Activated CD4-positive, alpha-beta memory T cell treated with anti-CD3 and anti-CD28 coated beads for 36 hours (primary cell): Measurements from ENCODE around the gene RDH12. TPM values are rescaled to one million over a fixed set of nuclear protein-coding genes. Genes with fewer than 3 reads are reported as not detected.
"Not testable (repeated sequence)": the region's sequence is repeated elsewhere in the genome, so short reads cannot be mapped to it uniquely, and the experiment has no call there.

Experiments used
- CTCF ChIA-PET: fragments of 350-600 bp; sonication (Branson Sonifier 250); formaldehyde crosslinking; loops from one replicate; lab custom pipeline; 2021; ENCODE audit warnings: antibody characterized with exemption, inconsistent platforms; lab: Charles Lee
- POLR2A ChIA-PET: fragments of 350-600 bp; sonication (Branson Sonifier 250); formaldehyde crosslinking; loops from one replicate; lab custom pipeline; 2021; ENCODE audit warnings: antibody characterized with exemption; lab: Charles Lee
- DNase-seq: peaks from one replicate; pipeline ENCODE4 v3.0.0-alpha.2; 2020
- H3K27ac Mint-ChIP-seq: one replicate; pipeline ENCODE4 v1.8.0; 2021; ENCODE audit warnings: mixed read lengths
- H3K27me3 Mint-ChIP-seq: one replicate; pipeline ENCODE4 v1.8.0; 2021; ENCODE audit warnings: mixed read lengths
- H3K36me3 Mint-ChIP-seq: one replicate; pipeline ENCODE4 v1.8.0; 2021; ENCODE audit warnings: mixed read lengths
- H3K4me1 Mint-ChIP-seq: one replicate; pipeline ENCODE4 v1.8.0; 2021; ENCODE audit warnings: low read depth, mixed read lengths
- H3K4me3 Mint-ChIP-seq: one replicate; pipeline ENCODE4 v1.8.0; 2021; ENCODE audit warnings: mild to moderate bottlenecking, mixed read lengths
- H3K9me3 Mint-ChIP-seq: one replicate; pipeline ENCODE4 v1.8.0; 2021; ENCODE audit warnings: mixed read lengths
- intact Hi-C: fragments of 100-400 bp; cut with micrococcal nuclease; formaldehyde crosslinking; loops from one replicate; pipeline ENCODE4 v1.15.1; 2023
- total RNA-seq, 2 experiments: library from RNA; stranded (reverse); gene quantifications; one replicate each; pipeline ENCODE4 v1.2.3, GENCODE V29; 2021

Gene RDH12
- total RNA-seq, 2 experiments from 2014 or later: not detected

GRCh38 chr14:67703997-67704396 is 2.3 kb downstream of the RDH12 start:
- peaks cover 3% of the 10 kb centered on the region for H3K27me3 Mint-ChIP-seq
- no peak overlapping the region for H3K4me3 Mint-ChIP-seq
- no peaks in the 10 kb centered on the region for H3K36me3 Mint-ChIP-seq
- H3K9me3 Mint-ChIP-seq: peaks cover 4% of the 10 kb centered on the region
- no peak overlapping the region for H3K27ac Mint-ChIP-seq
- DNase-seq: no peak
- intact Hi-C loops: loop anchor here (1.0 to 5.0 kb wide), 4 partner anchors 37 to 277 kb away; no protein-coding TSS in a partner anchor
- peaks cover 2% of the 10 kb centered on the region for H3K4me1 Mint-ChIP-seq
- CTCF ChIA-PET: interaction anchor here (0.6 to 6.2 kb wide), 48 partner anchors 10 to 344 kb away, joined by 3 to 149 read pairs (median 6); partner anchors contain the start of genes ARG2, ATP6V1D, EIF2S1 and PIGH
- POLR2A ChIA-PET: interaction anchor here (0.5 to 1.4 kb wide), 3 partner anchors 8 to 63 kb away, joined by 3 to 5 read pairs (median 3); partner anchors contain the start of gene RDH11

DNA sequence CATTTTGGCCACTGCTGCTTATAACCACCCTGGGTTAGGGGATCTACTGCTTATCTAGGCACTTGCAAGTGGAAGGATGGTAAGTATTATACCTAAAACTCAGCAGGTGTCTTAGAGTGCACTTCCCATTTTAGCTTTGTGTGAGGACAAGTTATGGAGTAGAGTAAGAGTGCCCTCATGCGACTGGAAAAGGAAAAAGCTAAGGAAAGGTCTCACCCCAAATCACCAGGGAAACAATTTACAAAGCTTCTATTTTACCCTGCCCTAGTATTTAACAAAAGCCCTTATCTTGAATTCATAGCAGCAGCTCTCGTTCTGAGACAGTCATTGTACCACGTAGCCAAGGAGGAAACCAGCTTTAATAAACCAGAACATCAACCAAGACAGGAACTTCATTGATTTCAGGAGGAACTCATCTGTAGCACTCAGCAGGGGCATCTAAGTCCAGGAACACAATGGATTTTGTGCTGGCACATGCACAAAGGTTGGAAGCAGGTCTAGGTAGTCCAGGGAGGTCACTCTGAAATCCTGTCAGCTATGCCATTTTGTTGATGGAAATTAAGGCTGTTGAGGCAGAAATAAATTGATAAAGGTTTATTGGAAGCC is 2.9 kb downstream of the RDH12 start:
- Mint-ChIP-seq H3K27me3 (peaks cover 3% of the 10 kb centered on the region), H3K4me3 (no peak overlapping the region), H3K27ac (no peak overlapping the region), H3K36me3 (no peaks in the 10 kb centered on the region), H3K4me1 (peaks cover 2% of the 10 kb centered on the region), H3K9me3 (peaks cover 7% of the 10 kb centered on the region)
- peak; percentile 24 for DNase-seq
- ChIA-PET POLR2A (interaction anchor here (0.7 to 1.4 kb wide), 2 partner anchors 9 to 36 kb away, joined by 3 to 5 read pairs; partner anchors contain the start of gene RDH11), CTCF (interaction anchor here (0.6 to 6.2 kb wide), 48 partner anchors 9 to 345 kb away, joined by 3 to 149 read pairs (median 6); partner anchors contain the start of genes ARG2, ATP6V1D, EIF2S1 and PIGH)
- intact Hi-C loops: loop anchor here (1.0 to 5.0 kb wide), 4 partner anchors 37 to 277 kb away; no protein-coding TSS in a partner anchor

DNA sequence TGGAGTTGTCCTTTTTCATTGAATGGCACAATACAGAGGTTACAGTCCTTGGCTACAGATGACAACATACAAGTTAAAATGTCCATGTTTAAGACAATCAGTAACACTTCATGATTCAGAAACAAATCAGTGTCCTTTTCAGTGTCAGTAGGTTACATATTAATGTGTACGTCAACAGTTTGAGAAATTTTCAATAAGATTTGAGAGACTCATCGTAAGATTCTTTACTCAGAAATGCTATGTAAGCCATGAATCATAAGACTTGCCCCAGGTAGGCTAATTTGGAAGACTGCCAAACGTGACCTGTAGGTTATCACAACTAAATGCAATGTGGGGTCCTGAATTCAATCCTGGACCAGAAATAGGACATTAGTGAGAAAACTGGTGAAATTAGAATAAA is 3.5 kb downstream of the RDH12 start:
- no peaks in the 10 kb centered on the region for H3K36me3 Mint-ChIP-seq
- H3K27ac Mint-ChIP-seq: no peak overlapping the region
- CTCF ChIA-PET: interaction anchor here (0.6 to 6.2 kb wide), 34 partner anchors 9 to 290 kb away, joined by 3 to 149 read pairs (median 7); partner anchors contain the start of genes ARG2, PIGH, PLEKHH1 and RDH11

GRCh38 chr14:67709346-67709745 is 7.7 kb downstream of the RDH12 start:
- CTCF ChIA-PET, H3K4me1 Mint-ChIP-seq, DNase-seq, POLR2A ChIA-PET, H3K27me3 Mint-ChIP-seq, intact Hi-C loops, H3K4me3 Mint-ChIP-seq, H3K36me3 Mint-ChIP-seq, H3K27ac Mint-ChIP-seq: not testable (repeated sequence)
- H3K9me3 Mint-ChIP-seq: peaks cover 18% of the 10 kb centered on the region

More for the DNA sequence above, 3.5 kb downstream of the RDH12 start:
- H3K27me3 Mint-ChIP-seq: peaks cover 3% of the 10 kb centered on the region
- POLR2A ChIA-PET: no interaction called here
- no peak overlapping the region for H3K4me3 Mint-ChIP-seq
- no peak for DNase-seq
- intact Hi-C loops: no loop called here
- H3K4me1 Mint-ChIP-seq: peaks cover 2% of the 10 kb centered on the region
- H3K9me3 Mint-ChIP-seq: peaks cover 14% of the 10 kb centered on the region

GRCh38 chr14:67709796-67710195 is 8.1 kb downstream of the RDH12 start:
- H3K4me1 Mint-ChIP-seq, H3K27me3 Mint-ChIP-seq, intact Hi-C loops, POLR2A ChIA-PET, H3K27ac Mint-ChIP-seq, H3K36me3 Mint-ChIP-seq, CTCF ChIA-PET, DNase-seq, H3K4me3 Mint-ChIP-seq: not testable (repeated sequence)
- peaks cover 18% of the 10 kb centered on the region for H3K9me3 Mint-ChIP-seq

- Mint-ChIP-seq H3K9me3 (peaks cover 18% of the 10 kb centered on the region), H3K27ac (no peak overlapping the region), H3K4me3 (no peak overlapping the region), H3K27me3 (no peaks in the 10 kb centered on the region), H3K4me1 (no peaks in the 10 kb centered on the region), H3K36me3 (peaks cover 1% of the 10 kb centered on the region)
- no peak for DNase-seq
- ChIA-PET POLR2A (no interaction called here), CTCF (interaction anchor here (1.2 kb wide), 1 partner anchor 126 kb away, joined by 3 read pairs; no protein-coding TSS in a partner anchor)
- intact Hi-C loops: no loop called here
Observed at GRCh38 chr14:67710209-67710608, 8.5 kb downstream of the RDH12 start.

DNA sequence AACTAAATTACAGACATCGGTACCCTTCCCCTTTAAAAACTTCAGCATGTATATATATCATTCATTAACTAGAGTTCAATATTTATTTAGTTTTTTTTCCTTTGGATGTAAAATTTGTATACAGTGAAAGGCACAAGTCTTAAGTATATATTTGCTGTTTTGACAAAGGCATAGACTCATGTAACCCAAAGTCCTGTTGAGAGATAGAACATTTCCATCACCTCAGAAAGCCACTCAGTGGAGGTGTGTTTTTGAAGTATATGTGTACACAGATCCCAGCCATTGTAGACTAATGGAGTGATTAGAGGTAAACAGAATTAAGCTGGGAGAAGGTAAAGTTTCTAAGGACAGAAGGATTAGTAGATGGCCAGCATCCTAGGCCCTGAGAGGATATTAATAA is 15.4 kb downstream of the RDH12 start:
- Mint-ChIP-seq H3K36me3 (no peaks in the 10 kb centered on the region), H3K4me3 (no peak overlapping the region), H3K27me3 (peaks cover 6% of the 10 kb centered on the region), H3K4me1 (peaks cover 3% of the 10 kb centered on the region), H3K27ac (no peak overlapping the region), H3K9me3 (no peaks in the 10 kb centered on the region)
- intact Hi-C loops: no loop called here
- ChIA-PET POLR2A (no interaction called here), CTCF (interaction anchor here (1.4 kb wide), 1 partner anchor 13 kb away, joined by 5 read pairs; no protein-coding TSS in a partner anchor)
- no peak for DNase-seq

- no peak for DNase-seq
- intact Hi-C loops: no loop called here
- Mint-ChIP-seq H3K27me3 (peaks cover 15% of the 10 kb centered on the region), H3K36me3 (no peaks in the 10 kb centered on the region), H3K4me3 (no peak overlapping the region), H3K9me3 (no peaks in the 10 kb centered on the region), H3K4me1 (peaks cover 7% of the 10 kb centered on the region), H3K27ac (no peak overlapping the region)
- ChIA-PET POLR2A (no interaction called here), CTCF (interaction anchor here (0.9 kb wide), 1 partner anchor 147 kb away, joined by 3 read pairs; no protein-coding TSS in a partner anchor)
Observed at GRCh38 chr14:67718265-67718664, 16.6 kb downstream of the RDH12 start.

DNA sequence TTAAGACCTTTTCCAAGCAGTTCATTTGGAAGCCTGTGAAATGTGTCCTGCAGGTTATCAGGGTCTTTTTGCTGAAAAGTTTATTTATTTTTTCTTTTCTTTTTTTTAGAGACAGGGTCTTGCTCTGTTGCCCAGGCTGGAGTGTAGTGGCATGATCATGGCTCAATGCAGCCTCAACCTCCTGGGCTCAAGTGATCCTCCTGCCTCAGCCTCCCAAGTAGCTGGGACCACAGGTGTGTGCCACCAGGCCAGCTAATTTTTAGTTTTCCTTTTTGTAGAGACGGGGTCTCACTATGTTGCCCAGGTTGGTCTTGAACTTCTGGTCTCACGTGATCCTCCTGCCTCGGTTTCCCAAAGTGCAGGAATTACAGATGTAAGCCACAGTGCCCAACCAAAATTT is 17.7 kb downstream of the RDH12 start:
- H3K4me1 Mint-ChIP-seq, H3K4me3 Mint-ChIP-seq, DNase-seq, H3K36me3 Mint-ChIP-seq, POLR2A ChIA-PET, H3K9me3 Mint-ChIP-seq, H3K27ac Mint-ChIP-seq, intact Hi-C loops: not testable (repeated sequence)
- peaks cover 25% of the 10 kb centered on the region for H3K27me3 Mint-ChIP-seq
- CTCF ChIA-PET: interaction anchor here (0.6 to 1.2 kb wide), 3 partner anchors 15 to 283 kb away, joined by 3 to 5 read pairs (median 3); no protein-coding TSS in a partner anchor

DNA sequence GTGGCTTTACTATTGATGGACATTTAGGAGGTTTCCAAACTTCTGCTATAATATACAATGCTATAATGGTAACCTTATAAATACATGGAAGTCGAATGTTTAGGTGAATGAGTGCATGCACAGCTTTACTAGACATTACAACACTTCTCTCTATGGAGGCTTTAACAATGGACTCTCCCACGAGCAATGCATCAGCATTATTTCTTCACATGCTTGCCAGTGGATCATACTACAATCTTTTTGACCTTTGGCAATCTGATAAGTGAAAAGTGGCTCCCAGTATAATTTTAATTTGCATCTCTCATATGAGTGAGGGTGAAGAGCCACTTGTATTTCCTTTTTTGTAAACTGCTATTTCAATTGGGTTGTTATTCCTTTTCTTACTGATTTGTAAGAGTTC is 18.2 kb downstream of the RDH12 start:
- Mint-ChIP-seq H3K4me3 (no peak overlapping the region), H3K27ac (no peak overlapping the region), H3K4me1 (peaks cover 7% of the 10 kb centered on the region), H3K9me3 (no peaks in the 10 kb centered on the region), H3K36me3 (no peaks in the 10 kb centered on the region), H3K27me3 (peaks cover 28% of the 10 kb centered on the region)
- ChIA-PET CTCF (interaction anchor here (1.2 kb wide), 1 partner anchor 15 kb away, joined by 5 read pairs; no protein-coding TSS in a partner anchor), POLR2A (no interaction called here)
- intact Hi-C loops: no loop called here
- DNase-seq: no peak

GRCh38 chr14:67721875-67722274 is 20.2 kb downstream of the RDH12 start:
- H3K27me3 Mint-ChIP-seq: peaks cover 32% of the 10 kb centered on the region
- ChIA-PET POLR2A (no interaction called here), CTCF (interaction anchor here (0.8 to 3.4 kb wide), 4 partner anchors 18 to 195 kb away, joined by 3 to 13 read pairs (median 4); no protein-coding TSS in a partner anchor)
- peaks cover 7% of the 10 kb centered on the region for H3K4me1 Mint-ChIP-seq
- no peak overlapping the region for H3K27ac Mint-ChIP-seq
- no peaks in the 10 kb centered on the region for H3K9me3 Mint-ChIP-seq
- H3K4me3 Mint-ChIP-seq: no peak overlapping the region
- DNase-seq: no peak
- intact Hi-C loops: no loop called here
- no peaks in the 10 kb centered on the region for H3K36me3 Mint-ChIP-seq

DNA sequence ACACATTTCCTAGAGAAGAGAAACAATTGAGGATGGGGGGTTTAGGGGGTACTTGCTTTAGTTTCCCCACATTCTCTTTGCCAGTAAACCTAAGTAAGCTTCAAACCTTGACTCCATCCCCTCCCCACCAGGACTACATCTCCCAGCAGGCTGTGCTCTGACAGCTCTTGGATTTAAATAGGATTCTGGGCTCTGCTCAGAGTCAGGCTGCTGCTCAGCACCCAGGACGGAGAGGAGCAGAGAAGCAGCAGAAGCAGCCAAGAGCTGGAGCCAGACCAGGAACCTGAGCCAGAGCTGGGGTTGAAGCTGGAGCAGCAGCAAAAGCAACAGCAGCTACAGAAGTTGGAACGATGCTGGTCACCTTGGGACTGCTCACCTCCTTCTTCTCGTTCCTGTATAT is 20.6 kb downstream of the RDH12 start:
- POLR2A ChIA-PET: no interaction called here
- Mint-ChIP-seq H3K4me1 (peaks cover 7% of the 10 kb centered on the region), H3K9me3 (no peaks in the 10 kb centered on the region), H3K4me3 (no peak overlapping the region), H3K27ac (no peak overlapping the region), H3K27me3 (peaks cover 32% of the 10 kb centered on the region), H3K36me3 (no peaks in the 10 kb centered on the region)
- intact Hi-C loops: no loop called here
- CTCF ChIA-PET: interaction anchor here (0.7 to 3.4 kb wide), 5 partner anchors 18 to 849 kb away, joined by 3 to 13 read pairs (median 4); no protein-coding TSS in a partner anchor
- DNase-seq: no peak
